Neutrophil (primary cell): ENCODE data around the gene PLEKHA4.
"Not testable (repeated sequence)": the region's sequence is repeated elsewhere in the genome, so short reads cannot be mapped to it uniquely, and the experiment has no call there.

Experiments
- H3K27ac ChIP-seq: fragments of 200-600 bp; sonication (generic); 2 replicates; pipeline ENCODE4 v1.5.1; 2016; ENCODE audit warnings: mild to moderate bottlenecking, moderate library complexity
- H3K27me3 ChIP-seq: fragments of 200-600 bp; sonication (generic); 2 replicates; pipeline ENCODE4 v1.6.0; 2016; ENCODE audit warnings: mild to moderate bottlenecking
- H3K36me3 ChIP-seq: fragments of 200-600 bp; sonication (generic); 2 replicates; pipeline ENCODE4 v1.5.1; 2017
- H3K4me1 ChIP-seq, 2 experiments: fragments of 200-600 bp in 1 of 2; sonication (generic) in 1 of 2; 1 replicate in 1 of 2; 2 replicates in 1 of 2; pipeline versions ENCODE4 v1.5.1 to v1.6.1; 2013 to 2016; ENCODE audit warnings: low read depth in 1 of 2, low read length in 1 of 2, mild to moderate bottlenecking in 1 of 2, moderate library complexity in 1 of 2; ENCODE audit not compliant: control insufficient read depth in 1 of 2, insufficient read depth in 1 of 2
- H3K4me3 ChIP-seq, 2 experiments: fragments of 200-600 bp in 1 of 2; sonication (generic) in 1 of 2; 1 replicate in 1 of 2; 2 replicates in 1 of 2; pipeline ENCODE4 v1.5.1; 2013 to 2016; ENCODE audit warnings: low read depth in 1 of 2, low read length in 1 of 2, mild to moderate bottlenecking in 1 of 2, moderate library complexity in 1 of 2
- H3K9me3 ChIP-seq: fragments of 200-600 bp; sonication (generic); 2 replicates; pipeline ENCODE4 v1.5.1; 2016
- CTCF ChIP-seq: fragments of 200-600 bp; sonication (generic); IDR thresholded peaks from 2 replicates; pipeline ENCODE4 v1.5.1; 2016; ENCODE audit warnings: antibody characterized with exemption

PLEKHA4 gene

GRCh38 chr19:48900477-48901406 lies 32.3 kb upstream of the PLEKHA4 start:
- Histone ChIP-seq H3K4me1 (peaks cover 23 to 30% of the 10 kb centered on the region in 2 experiments), H3K27me3 (peaks cover 20% of the 10 kb centered on the region), H3K36me3 (peaks cover 19% of the 10 kb centered on the region), H3K27ac (peak overlapping the region; percentile 80), H3K4me3 (peak overlapping the region; percentile 89 to 91), H3K9me3 (no peaks in the 10 kb centered on the region)
- TF ChIP-seq CTCF: no peak

DNA sequence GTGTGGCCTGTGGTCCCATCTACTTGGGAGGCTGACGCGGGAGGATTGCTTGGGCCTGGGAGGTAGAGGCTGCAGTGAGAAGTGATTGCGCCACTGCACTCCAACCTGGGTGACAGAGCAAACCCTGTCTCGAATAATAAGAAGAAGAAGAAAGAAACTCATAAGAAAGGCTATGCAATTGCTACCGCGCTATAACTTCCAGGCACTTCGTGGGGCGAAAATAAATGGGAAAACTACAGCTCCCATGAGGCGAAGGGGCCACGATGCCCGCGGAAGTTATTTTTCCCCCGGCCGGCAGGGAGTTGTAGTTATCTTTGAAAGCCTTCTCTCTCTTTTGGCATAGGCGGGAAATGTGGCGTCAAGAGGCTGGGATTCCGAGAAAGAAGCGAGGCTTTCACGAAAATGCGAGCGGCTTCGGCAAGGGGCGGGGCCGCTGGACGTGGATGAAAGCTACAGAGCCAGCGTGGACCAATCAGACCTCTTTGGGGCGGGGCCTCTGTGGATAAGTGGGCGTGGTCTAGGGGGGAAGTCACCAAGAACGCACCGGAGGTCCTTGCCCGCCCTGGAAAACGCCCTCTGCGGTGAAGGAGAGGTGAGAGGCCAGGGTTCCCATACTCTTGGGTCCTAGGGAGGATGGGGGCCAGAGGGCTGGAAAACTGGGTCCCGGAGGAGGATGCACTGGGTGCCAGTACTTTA lies 31.5 kb upstream of the PLEKHA4 start, which contains the start of gene NUCB1:
TSS of gene NUCB1 (plus strand) at position 532 of the 696 bp plus-strand sequence. CDS start 485 bp downstream, outside the sequence.
- H3K36me3 ChIP-seq: peaks cover 11% of the 10 kb centered on the region
- H3K27me3 ChIP-seq: peaks cover 28% of the 10 kb centered on the region
- H3K27ac ChIP-seq: peak within 1 kb of the TSS; percentile 80
- H3K9me3 ChIP-seq: no peaks in the 10 kb centered on the region
- no peak for TF ChIP-seq CTCF
- H3K4me3 ChIP-seq: peak within 1 kb of the TSS; percentile 89 to 91
- H3K4me1 ChIP-seq: peaks cover 23 to 30% of the 10 kb centered on the region in 2 experiments

DNA sequence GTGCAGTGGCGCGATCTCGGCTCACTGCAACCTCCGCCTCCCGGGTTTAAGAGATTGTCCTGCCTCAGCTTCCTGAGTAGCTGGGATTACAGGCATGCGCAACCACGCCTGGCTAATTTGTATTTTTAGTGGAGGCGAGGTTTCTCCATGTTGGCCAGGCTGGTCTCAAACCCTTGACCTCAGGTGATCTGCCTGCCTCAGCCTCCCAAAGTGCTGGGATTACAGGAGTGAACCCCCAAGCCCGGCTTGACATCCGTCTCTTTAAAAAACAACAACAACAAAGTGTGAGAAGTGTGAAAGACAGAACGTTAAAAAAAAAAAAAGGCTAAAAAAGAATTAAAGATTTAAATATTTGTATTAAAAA lies 31.0 kb upstream of the PLEKHA4 start:
- H3K27me3 ChIP-seq: peaks cover 34% of the 10 kb centered on the region
- peak overlapping the region; percentile 80 for H3K27ac ChIP-seq
- not testable (repeated sequence) for H3K9me3 ChIP-seq, H3K36me3 ChIP-seq
- H3K4me1 ChIP-seq: peaks cover 23 to 30% of the 10 kb centered on the region in 2 experiments
- H3K4me3 ChIP-seq: peak overlapping the region; percentile 89 to 91

- Histone ChIP-seq H3K27ac (no peak overlapping the region), H3K9me3 (no peaks in the 10 kb centered on the region), H3K4me1 (peaks cover 20 to 27% of the 10 kb centered on the region in 2 experiments), H3K36me3 (no peaks in the 10 kb centered on the region), H3K4me3 (no peak overlapping the region), H3K27me3 (peaks cover 56% of the 10 kb centered on the region)
- no peak for TF ChIP-seq CTCF
These were observed 28.8 kb upstream of the PLEKHA4 start for GRCh38 chr19:48897181-48897580.

- Histone ChIP-seq H3K27ac (no peak overlapping the region), H3K27me3 (peaks cover 60% of the 10 kb centered on the region), H3K9me3 (no peaks in the 10 kb centered on the region), H3K4me1 (peaks cover 16 to 19% of the 10 kb centered on the region in 2 experiments), H3K36me3 (no peaks in the 10 kb centered on the region), H3K4me3 (no peak overlapping the region)
- no peak for TF ChIP-seq CTCF
These were observed 27.8 kb upstream of the PLEKHA4 start for GRCh38 chr19:48896191-48896720.
